Medulla oblongata (tissue), 1 donor: ENCODE measurements around the gene CCDC175.
A peak's percentile ranks its signal among the peaks of the same experiment; 100 is the strongest.

ENCODE experiments used
- DNase-seq: peaks from one replicate; pipeline ENCODE4 v3.0.0-alpha.2; 2015; ENCODE audit errors: extremely low spot score

The CCDC175 gene

GRCh38 chr14:59576332-59577294 lies at the start of gene CCDC175:
Gene CCDC175 (minus strand): TSS chr14:59576812. CDS start chr14:59576775, 37 bp downstream.
- DNase-seq: peak; percentile 90

GRCh38 chr14:59622631-59623030 lies 46.0 kb upstream of the CCDC175 start:
- DNase-seq: no peak

GRCh38 chr14:59619061-59619460 lies 42.4 kb upstream of the CCDC175 start:
- DNase-seq: no peak

GRCh38 chr14:59601056-59601455 lies 24.4 kb upstream of the CCDC175 start:
- DNase-seq: no peak

GRCh38 chr14:59600211-59600945 lies 23.8 kb upstream of the CCDC175 start:
- no peak for DNase-seq

GRCh38 chr14:59595071-59595470 lies 18.5 kb upstream of the CCDC175 start:
- no peak for DNase-seq

GRCh38 chr14:59591641-59592370 lies 15.2 kb upstream of the CCDC175 start:
- no peak for DNase-seq

GRCh38 chr14:59588101-59588500 lies 11.5 kb upstream of the CCDC175 start:
- no peak for DNase-seq

GRCh38 chr14:59585891-59586554 lies 9.4 kb upstream of the CCDC175 start:
- no peak for DNase-seq

GRCh38 chr14:59583755-59584154 lies 7.1 kb upstream of the CCDC175 start:
- no peak for DNase-seq

GRCh38 chr14:59582845-59583509 lies 6.4 kb upstream of the CCDC175 start:
- DNase-seq: peak; percentile 44

GRCh38 chr14:59582161-59582560 lies 5.5 kb upstream of the CCDC175 start:
- DNase-seq: no peak

GRCh38 chr14:59580911-59581310 lies 4.3 kb upstream of the CCDC175 start:
- DNase-seq: no peak

- DNase-seq: no peak
Measured at GRCh38 chr14:59570122-59570521, 6.5 kb downstream of the CCDC175 start.

- DNase-seq: no peak
Measured at GRCh38 chr14:59566725-59567124, 9.9 kb downstream of the CCDC175 start.

- no peak for DNase-seq
Measured at GRCh38 chr14:59566296-59566695, 10.3 kb downstream of the CCDC175 start.

GRCh38 chr14:59565087-59565486 lies 11.5 kb downstream of the CCDC175 start:
- no peak for DNase-seq

- DNase-seq: no peak
Measured at GRCh38 chr14:59564366-59564765, 12.2 kb downstream of the CCDC175 start.

- no peak for DNase-seq
Measured at GRCh38 chr14:59547310-59547709, 29.3 kb downstream of the CCDC175 start.

- DNase-seq: no peak
Measured at GRCh38 chr14:59543873-59544272, 32.7 kb downstream of the CCDC175 start.

GRCh38 chr14:59541731-59542130 lies 34.9 kb downstream of the CCDC175 start:
- no peak for DNase-seq
